Measurements from ENCODE around the gene EXOC5.
"Not testable (repeated sequence)": the region's sequence is repeated elsewhere in the genome, so short reads cannot be mapped to it uniquely, and the experiment has no call there.

The EXOC5 gene

GRCh38 chr14:57261604-57262003 lies 7.1 kb downstream of the EXOC5 start:
- TF ChIP-seq KLF17 (tag by site-specific recombination; IDR thresholded peaks at IDR 0.05), result no peak
- TF ChIP-seq, protein P1, sequence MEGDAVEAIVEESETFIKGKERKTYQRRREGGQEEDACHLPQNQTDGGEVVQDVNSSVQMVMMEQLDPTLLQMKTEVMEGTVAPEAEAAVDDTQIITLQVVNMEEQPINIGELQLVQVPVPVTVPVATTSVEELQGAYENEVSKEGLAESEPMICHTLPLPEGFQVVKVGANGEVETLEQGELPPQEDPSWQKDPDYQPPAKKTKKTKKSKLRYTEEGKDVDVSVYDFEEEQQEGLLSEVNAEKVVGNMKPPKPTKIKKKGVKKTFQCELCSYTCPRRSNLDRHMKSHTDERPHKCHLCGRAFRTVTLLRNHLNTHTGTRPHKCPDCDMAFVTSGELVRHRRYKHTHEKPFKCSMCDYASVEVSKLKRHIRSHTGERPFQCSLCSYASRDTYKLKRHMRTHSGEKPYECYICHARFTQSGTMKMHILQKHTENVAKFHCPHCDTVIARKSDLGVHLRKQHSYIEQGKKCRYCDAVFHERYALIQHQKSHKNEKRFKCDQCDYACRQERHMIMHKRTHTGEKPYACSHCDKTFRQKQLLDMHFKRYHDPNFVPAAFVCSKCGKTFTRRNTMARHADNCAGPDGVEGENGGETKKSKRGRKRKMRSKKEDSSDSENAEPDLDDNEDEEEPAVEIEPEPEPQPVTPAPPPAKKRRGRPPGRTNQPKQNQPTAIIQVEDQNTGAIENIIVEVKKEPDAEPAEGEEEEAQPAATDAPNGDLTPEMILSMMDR (tag by site-specific recombination; IDR thresholded peaks at IDR 0.05), result no peak
- no peak for TF ChIP-seq ZNF76 (tag by site-specific recombination; IDR thresholded peaks at IDR 0.05; ENCODE audit: borderline replicate concordance, low read depth)
- no peak for TF ChIP-seq ZNF266 (tag by site-specific recombination; IDR thresholded peaks at IDR 0.05; ENCODE audit: low read depth)
- no peak for TF ChIP-seq ZNF16 (tag by site-specific recombination; IDR thresholded peaks at IDR 0.05; ENCODE audit: low read depth)
- TF ChIP-seq ZNF423 (tag by site-specific recombination; IDR thresholded peaks at IDR 0.05), result no peak
- TF ChIP-seq ZBTB1 (tag by site-specific recombination; IDR thresholded peaks at IDR 0.05), result no peak
- CTCF ChIA-PET, result no interaction called here
- POLR2A ChIA-PET, result no interaction called here

GRCh38 chr14:57259672-57260071 lies 9.0 kb downstream of the EXOC5 start:
- no peak overlapping the region for H3K4me3 ChIP-seq (ENCODE audit: low read depth, low read length)
- peaks cover 2% of the 10 kb centered on the region for H3K4me1 ChIP-seq (ENCODE audit: control insufficient read depth, insufficient read depth, low read length)
- no peaks in the 10 kb centered on the region for H3K9me3 ChIP-seq (ENCODE audit: control insufficient read depth, insufficient read depth, low read depth, low read length)
- ChIA-PET CTCF (no interaction called here), POLR2A (interaction anchor here (2.1 kb wide), 1 partner anchor 9 kb away, joined by 4 read pairs; the partner anchor contains the start of genes AP5M1 and EXOC5)
- TF ChIP-seq ZXDB (tag by site-specific recombination; IDR thresholded peaks at IDR 0.05) (no peak), PRDM1 (tag by site-specific recombination; IDR thresholded peaks at IDR 0.05) (peak; percentile 50; the same call in 1 of the 2 replicates), ZNF473 (tag by site-specific recombination; IDR thresholded peaks at IDR 0.05) (no peak)
- H3K36me3 ChIP-seq (ENCODE audit: control insufficient read depth in 2 of 2, insufficient read depth in 1 of 2, low read length in 2 of 2), result peaks cover 0 to 12% of the 10 kb centered on the region in 2 experiments; a peak in 1 of 3 replicates
- H3K27ac ChIP-seq (ENCODE audit: extremely low read depth, low read depth, low read length), result no peak overlapping the region

More at GRCh38 chr14:57261604-57262003, 7.1 kb downstream of the EXOC5 start:
- Histone ChIP-seq H3K27ac (ENCODE audit: extremely low read depth, low read depth, low read length) (no peak overlapping the region), H3K36me3 (ENCODE audit: control insufficient read depth in 2 of 2, insufficient read depth in 1 of 2, low read length in 2 of 2) (peaks cover 0 to 4% of the 10 kb centered on the region in 2 experiments; a peak in 1 of 3 replicates), H3K4me1 (ENCODE audit: control insufficient read depth, insufficient read depth, low read length) (peaks cover 7% of the 10 kb centered on the region), H3K9me3 (ENCODE audit: control insufficient read depth, insufficient read depth, low read depth, low read length) (no peaks in the 10 kb centered on the region), H3K4me3 (ENCODE audit: low read depth, low read length) (no peak overlapping the region)

- POLR2A ChIA-PET, result interaction anchor here (0.6 kb wide), 1 partner anchor 969 kb away, joined by 7 read pairs; no protein-coding TSS in a partner anchor
- H3K4me3 ChIP-seq (ENCODE audit: low read depth, low read length); H3K4me1 ChIP-seq (ENCODE audit: control insufficient read depth, insufficient read depth, low read length); H3K27ac ChIP-seq (ENCODE audit: extremely low read depth, low read depth, low read length); H3K9me3 ChIP-seq (ENCODE audit: control insufficient read depth, insufficient read depth, low read depth, low read length); CTCF ChIA-PET: not testable (repeated sequence)
- TF ChIP-seq ZNF280D (tag by site-specific recombination; IDR thresholded peaks at IDR 0.05) (peak; percentile 77; the same call in 1 of the 2 replicates), ZNF580 (tag by site-specific recombination; IDR thresholded peaks at IDR 0.05) (peak; percentile 84; the same call in 1 of the 2 replicates), ZNF146 (tag by site-specific recombination; IDR thresholded peaks at IDR 0.05) (peak; percentile 93)
- H3K36me3 ChIP-seq (ENCODE audit: control insufficient read depth in 2 of 2, insufficient read depth in 1 of 2, low read length in 2 of 2), result peaks cover 0 to 12% of the 10 kb centered on the region in 2 experiments; a peak in 1 of 3 replicates
Measured at GRCh38 chr14:57258221-57258620, 10.5 kb downstream of the EXOC5 start.

All from HEK293 (cell line).